Activated CD8-positive, alpha-beta memory T cell treated with anti-CD3 and anti-CD28 coated beads for 1 hour (primary cell): ENCODE data around the gene LHFPL2.

Source experiments
- DNase-seq, 2 donors: peaks; one replicate each; pipeline ENCODE4 v3.0.0-alpha.2; 2020; ENCODE audit warnings: low read depth in 1 of 2; ENCODE audit errors: extremely low read depth in 1 of 2

LHFPL2 gene

DNA sequence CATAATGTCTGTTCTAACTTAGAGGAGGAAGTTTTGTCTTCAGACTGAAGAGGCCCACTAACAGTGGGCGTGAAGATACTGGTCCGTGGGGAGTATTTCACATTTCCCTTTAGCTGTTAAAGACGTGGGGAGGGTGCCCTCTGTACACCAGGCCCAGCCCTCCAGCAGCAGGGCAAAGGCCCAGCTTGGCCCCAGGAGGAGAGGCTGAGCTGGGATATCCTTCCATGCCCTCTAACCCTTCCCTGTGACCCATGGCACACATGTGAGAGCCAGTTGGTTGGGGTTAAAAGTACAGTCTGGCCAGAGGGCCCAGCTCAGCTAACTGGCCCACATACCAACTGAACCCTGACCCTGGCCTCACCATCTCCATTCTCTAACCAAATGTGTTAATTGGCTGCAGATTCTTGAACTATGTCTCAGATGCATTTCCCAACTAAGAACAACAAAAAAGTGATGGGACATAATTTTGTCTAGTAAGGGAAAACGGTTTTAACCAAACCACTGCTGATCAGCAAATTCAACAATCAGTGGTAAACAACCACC lies 74.4 kb downstream of the LHFPL2 start:
- no peak for DNase-seq

DNA sequence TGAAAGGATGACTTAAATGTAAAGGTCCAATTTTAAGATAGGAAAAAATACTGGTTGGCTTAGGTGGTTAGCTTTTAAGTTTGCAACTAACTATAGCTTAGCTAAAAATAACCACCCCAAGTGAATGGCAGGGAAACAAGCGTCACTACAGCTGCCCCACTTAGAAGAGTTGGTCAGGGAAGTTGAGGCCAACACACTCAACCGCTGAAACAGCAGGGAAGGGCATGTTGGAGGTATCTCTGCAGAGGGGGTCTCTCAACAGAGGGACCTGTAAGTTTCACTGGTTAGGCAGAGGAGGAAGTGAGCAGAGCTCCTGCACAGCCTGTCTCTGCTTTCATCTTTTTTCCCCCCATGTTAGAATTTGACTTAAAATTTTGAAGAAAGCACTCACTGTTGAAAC lies 75.3 kb downstream of the LHFPL2 start:
- DNase-seq = no peak

DNA sequence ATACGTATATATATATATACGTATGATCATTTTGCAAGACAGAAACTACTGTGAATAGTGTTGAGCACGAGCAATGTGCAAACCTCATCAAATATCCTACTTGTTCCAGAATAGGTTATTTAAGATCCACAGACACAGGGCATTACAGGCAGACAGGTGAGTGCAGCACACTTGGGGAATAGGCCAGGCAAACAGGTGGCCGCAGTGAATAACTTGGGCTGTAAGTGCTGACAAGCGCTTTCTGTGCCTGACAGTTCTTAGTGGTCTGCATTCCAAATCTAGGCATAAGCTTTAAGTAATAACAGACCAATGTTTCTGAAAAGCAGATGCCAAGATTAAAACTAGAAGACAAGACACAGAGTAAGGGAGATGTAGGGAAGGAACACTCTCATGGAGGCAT lies 77.9 kb downstream of the LHFPL2 start:
- DNase-seq = no peak

DNA sequence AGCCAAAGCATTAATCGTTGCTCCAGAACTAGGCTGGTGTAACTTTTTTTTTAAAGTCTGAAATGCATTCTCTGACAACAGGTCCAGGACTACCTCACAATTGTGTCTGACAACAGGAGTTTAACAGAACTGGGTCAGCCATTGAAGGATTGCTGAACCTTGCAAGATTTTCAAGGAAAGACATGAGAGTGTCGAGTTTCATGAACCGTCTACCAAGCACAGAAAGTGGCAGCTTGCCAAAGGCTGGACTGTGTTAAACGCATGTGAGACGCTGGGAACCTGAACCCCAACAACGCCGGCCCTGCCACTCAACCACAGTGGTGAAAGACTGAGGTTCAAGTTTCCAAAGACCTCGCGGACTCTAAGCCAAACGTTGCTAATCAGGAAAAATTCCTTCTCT lies 79.1 kb downstream of the LHFPL2 start:
- no peak for DNase-seq

DNA sequence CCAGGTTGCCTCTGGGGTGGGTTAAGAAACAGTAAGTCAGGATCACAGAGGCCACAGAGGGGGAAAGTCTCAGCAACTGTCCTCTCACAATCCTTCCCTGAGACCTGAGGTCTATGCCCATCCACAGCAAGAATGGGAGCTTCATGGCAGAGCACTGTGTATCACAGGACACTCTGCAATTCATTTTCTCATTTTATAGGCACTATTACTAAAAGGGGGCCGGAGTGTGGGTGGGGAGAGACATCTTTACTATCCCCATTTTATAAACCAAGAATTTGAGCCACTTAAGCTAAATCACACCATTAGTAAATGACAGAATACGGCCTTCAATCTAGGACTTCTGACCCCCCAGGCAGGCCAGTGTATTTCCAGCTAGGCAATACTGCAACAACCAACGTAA lies 79.9 kb downstream of the LHFPL2 start:
- no peak for DNase-seq

DNA sequence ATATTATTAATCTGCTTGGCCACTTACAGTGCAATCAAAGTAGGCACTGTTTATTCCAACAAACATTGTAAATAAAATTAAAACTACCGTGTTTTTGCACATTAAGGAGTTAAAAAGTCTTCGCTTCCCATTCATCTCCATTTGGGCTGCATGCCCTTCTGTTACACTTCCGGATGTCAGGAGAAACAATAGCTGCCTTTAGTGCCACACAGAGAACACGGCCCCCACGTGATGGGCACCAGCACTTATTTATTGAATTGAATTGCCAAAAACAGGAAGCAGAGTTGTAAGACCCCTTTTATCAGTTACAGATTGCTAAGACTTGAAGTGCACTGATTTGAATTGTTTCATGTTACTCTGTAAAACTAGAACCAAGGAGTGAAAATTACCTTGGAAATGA lies 80.4 kb downstream of the LHFPL2 start:
- no peak for DNase-seq

DNA sequence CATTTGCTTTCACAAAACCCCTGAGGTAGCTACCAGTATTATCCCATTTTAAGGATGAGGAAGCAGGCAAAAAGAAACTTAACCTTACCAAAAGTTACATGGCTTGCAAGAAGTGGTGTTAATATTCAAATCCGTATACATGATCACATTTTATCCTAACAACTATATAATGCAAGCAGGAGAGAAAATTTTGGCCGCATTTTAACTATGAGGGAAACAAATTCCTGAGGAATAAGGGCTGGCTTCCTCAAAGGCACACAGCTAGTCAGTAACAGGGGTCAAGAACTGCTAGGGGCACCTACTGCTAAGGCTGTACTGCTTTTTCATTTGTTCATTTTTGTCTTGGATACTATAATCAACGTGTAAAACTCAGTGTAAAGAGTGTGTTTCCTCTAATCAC lies 81.0 kb downstream of the LHFPL2 start:
- DNase-seq = no peak

DNA sequence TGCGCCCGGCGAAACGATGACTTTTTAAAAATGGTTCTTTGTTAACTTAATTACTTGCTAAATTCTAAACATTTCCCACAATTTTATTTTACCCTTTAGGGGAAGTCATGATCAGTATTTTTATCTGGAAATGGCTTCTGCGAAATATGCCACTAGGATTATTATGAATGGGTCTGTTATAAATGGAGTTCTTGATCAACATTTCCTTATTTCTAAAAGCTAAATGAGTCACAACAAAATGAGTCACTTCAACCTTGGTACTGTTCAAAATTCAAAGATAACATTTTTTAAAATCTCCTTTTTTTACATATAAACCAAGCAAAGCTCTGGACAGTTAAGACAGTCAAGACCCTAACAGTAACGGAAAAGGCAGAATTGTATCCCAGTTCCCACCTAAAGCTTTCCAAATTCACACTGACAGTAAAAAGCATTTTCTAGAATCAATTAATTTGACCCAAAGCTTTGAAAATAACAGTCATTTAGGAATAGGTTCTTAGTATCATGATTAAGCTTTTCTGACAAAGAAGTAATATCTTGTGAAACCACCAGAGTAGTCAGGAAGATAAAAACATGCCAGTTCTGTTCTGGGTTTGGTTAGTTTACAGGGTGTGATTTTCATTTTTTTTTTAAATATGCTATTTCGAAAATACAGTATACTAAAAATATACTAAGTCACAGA lies 81.7 kb downstream of the LHFPL2 start:
- no peak for DNase-seq

DNA sequence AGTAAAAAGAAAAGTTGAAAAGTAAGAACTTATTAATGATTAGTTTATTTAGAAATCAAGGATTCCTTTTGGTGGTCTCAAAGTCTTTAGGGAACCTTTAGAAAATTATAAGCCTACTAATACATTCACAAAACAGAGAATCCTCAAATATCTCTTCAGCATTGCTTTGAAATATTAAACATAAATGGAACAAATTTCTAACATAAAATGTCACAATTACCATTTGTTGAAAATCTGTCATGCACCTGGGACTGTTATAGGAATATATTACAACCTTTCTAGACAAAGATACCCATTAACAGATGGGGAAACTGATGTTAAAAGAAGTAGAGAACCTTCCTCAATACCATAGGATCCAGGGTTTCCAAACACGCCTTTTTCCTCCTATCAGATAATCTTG lies 83.2 kb downstream of the LHFPL2 start:
- no peak for DNase-seq

DNA sequence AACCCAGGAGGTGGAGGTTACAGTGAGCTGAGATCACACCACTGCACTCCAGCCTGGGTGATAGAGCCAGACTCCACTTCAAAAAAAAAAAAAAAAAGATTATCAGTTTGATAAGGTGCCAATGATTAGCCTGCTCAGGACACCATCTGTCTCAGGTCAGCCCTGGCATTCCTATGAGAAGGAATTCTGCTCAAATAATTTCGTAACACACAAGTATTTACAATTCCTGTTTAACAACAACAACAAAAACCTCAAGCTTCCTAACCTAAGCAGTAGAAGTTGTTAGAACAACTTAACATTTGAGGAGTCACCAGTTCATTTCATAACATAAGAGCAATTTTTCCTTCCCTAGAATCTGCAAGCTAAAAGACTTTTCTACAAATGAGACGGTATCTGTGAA lies 85.0 kb downstream of the LHFPL2 start:
- no peak for DNase-seq

DNA sequence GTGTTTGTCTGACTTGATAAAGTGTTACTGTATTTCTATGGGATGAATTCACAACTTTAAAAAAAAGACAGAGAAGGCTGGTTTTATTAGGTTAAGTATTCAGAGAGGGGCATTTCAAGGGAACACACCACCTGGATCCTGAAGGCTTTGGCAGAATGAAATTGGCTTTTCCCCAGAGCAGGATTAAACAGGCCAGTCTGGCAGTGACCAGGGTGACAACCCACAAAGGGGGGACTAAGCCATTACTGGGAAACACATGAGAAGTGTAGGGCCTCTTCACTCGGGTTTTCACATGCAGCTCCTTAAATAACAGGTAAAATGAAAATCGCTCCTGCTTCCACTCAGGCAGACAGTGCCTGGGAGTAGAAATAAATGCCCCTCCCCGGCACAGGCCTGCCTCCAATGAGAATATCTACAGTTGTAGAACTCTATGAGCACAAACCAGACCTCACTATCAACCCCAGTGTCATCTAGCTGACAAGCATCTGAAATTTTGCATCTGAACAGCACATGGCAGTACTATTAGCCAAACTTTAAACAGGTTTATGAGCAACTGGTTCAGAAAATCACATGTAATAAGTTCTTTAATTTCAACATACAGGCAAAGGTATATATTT lies 85.8 kb downstream of the LHFPL2 start:
- DNase-seq = no peak

DNA sequence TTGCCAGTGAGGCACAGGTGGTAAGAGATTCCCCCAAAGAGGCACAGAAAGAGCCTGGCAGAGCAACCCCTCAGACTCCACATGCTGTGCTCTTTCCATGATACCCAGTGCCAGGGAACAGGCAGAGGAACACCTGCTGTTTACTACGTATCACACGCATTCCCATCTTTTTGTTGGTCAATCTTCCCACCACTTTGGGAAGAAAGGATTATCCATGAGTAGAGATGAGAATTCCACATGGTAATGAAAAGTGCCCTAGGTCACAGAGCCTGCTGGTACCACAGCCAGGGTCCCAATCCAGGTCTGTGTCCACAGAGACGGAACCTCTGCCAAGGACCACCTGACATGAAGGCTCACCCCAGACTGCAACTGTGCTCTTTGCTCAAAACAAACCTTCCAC lies 86.6 kb downstream of the LHFPL2 start:
- DNase-seq = no peak

DNA sequence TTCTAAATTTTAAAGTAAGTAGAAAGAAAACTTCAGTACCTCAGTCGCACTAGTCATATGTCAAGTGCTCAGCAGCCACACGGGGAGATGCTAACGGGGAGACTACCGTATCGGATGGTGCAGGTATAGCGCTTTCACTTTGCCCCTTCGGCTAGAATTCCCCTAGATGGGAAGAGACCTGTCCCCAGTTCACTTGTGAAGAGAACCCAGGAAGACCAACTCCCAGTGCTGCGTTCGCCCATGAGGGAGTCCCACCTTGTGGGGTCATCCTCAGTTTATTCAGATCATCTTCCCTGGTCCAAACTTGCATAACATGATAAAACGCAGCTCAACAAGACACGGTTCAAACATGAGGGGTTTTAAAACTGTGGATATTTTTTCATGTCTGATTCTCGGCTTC lies 87.3 kb downstream of the LHFPL2 start:
- DNase-seq = no peak

DNA sequence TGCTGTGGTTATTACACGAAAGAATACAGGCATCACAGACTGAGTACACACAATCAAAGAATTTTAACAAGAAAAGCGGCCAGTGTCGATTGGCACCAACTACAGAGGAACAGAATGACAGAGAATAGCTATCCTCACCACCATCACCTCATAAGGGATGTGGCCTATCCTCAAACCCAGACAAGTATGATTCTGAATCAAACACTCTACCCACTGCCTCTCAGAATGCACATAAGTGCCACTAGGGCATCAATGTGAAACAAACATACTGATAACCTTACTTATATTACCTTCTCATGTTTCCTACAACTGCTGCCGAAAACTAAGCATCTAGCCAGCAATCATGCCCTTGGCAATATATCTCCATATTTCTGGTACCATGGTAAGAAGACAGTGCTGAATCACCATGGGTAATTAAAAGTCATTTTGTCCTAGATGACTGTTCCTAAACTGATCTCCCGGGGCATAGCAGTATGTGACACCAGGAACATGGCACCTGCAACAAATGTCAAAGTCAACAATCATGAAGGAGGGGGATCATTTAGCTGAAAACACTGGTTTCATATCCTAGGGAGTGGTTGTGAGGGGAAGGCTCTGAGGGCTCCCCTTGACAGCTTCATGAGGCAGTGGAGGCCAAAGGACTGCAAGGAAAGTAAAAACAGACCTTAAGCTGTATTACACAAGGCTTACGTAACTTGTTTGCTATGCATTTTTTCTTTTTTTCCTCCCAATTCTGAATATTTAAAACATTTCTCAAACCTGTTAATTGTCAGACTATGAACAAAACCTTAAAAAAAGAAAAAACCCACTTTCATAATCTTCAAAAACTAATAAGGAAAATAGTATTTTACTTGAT lies 88.3 kb downstream of the LHFPL2 start:
- no peak for DNase-seq

DNA sequence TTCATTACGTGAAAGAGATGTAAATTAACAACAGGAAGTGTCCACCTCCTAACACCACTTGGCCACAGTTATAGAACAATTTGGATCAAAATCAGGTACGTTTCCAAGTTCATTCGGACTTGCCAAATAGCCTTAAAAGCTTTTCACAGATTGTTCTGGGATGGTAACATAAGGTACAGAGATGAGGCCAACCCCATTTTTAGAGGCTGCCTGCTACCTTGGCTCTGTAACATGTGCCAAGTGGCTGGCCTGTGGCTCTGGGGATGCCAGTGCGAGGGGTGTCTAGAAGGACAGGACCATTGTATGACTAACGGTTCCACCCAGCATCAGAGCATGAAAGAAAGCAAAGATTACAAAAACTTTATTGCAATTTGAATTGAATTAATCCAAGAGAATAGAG lies 91.0 kb downstream of the LHFPL2 start:
- DNase-seq = no peak

DNA sequence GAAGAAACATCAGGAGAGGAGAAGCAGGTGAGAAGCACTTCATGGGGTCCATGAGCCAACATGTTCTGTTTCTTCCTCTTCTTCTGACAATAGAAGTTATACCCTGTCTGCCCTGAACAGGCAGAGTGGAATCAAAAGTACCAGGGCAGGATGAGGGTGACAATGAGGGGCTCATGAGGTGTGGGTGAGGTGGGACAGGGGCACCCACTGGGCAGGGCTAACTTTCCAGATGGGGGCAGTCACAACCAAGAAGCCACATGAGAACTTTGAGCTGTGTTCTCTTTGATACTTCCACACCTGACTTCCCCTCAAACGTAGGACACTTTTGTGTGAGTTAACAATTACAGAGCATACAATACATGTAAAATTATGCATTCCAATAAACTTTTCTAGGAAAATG lies 92.7 kb downstream of the LHFPL2 start:
- no peak for DNase-seq

DNA sequence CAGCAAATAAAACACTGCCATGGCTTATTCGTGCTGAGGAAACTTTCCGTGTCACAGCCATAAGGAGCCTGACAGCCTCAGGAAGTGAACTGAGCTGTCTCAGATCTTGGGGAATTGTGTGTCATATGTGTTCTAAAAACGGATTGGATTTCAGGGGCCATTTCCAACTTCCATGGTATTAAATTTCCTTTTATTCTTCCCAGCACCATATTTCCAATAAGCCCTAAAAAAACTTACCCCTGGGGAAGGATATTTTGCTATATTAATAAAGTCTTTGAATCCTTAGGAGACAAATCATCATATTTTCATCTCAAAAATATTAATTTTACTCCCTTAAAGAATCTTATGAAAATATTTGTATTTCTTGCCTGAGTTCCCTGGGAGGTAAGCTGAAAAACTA lies 93.9 kb downstream of the LHFPL2 start:
- no peak for DNase-seq

DNA sequence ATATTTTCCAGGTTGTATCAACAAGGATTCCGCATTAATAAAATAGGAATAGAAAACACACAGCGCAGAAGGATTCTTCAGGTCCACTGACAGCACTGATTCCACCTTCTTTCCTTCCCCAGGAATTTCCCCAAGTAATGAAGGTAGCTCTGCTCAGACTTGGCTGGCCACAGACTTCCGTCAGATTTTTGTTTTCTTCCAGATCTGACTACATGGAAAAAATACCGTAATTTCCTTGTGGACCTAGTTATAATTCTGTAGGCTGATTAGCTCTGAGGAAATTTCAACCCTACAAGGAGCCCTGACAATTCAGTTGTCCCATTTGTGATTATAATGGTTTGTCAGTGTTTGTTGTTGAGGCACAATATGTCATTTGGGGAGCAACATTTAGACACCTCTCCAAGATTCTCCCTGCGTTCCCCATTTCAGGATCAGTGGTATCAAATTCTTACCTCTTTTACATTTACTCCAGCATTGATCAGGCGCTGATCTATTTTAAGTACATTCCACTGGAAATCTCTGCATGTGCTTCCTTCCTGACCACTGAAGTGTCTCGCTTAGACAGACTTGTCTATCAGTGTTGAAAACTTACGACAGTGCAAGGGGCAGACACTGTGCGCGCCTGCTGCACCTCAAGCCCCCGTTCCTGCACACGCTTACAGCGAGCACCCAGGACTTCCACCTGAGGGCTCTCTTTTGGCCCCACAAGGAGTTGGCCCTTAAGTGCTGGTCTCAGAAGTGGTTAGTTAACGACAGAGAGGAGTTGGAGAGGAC lies 94.8 kb downstream of the LHFPL2 start:
- DNase-seq = no peak

DNA sequence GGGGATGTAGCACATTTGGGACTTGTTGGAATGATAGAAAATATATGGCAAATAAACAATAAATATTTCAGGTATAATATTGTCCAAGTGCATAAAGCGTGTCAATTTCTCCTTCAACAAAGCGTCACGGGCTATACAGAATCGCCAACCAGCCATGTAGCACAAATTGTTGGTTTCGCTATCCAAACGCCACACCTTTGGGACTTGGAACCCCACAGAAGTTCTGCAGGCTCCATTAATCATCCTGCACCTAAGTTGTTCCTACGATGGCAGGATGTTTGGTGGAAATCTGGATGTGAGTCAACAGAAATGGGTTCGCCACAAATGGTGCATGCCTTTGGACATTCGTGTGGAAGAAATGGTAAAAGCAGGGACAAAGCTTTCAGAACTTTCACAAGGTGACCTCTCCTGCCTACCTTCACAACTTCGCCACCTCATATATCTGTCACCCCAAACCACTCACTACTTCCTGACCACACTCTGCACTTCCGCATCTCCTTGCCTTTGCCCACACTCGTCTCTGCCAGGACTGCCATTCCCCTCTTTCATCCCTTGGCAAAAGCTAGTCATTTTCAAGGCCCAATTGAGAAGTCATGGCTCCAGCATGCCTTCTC lies 95.7 kb downstream of the LHFPL2 start:
- no peak for DNase-seq

DNA sequence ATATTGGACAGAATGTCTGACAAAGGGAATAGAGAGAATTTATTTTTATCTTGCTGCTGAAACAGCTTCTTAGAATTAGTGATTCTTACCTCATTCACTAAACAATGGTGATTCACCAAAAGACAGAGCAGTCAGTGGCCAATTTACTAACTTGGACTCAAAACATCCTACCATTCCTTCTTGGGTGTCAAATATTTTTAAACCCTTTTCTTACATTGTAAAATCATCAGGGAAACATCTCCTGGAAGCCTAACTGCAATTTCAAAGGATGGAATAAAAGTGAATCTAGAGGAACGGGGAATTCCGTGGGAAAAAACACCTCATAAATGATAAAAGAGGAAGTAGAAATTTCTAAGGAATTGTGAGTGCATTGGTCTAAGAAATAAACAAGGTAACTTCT lies 97.7 kb downstream of the LHFPL2 start:
- DNase-seq = no peak

DNA sequence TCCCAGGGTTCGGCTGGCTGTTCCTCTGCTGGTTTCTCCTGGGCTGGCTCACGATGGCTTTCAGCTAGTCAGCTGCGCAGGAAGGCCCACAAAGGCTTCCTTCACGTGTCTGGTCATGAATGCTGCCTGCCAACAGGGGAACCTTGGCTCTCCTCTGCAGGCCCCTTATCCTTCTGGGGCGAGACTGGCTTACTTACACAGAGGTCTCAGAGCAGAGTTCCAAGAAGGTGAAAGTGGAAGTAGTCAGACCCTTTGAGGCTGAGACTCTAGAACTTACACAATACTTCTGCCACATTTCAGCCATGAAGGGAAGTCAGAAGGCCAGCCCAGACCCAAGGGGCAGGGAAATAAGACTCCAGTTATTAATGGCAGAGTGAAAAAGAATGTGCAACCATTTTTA lies 99.5 kb downstream of the LHFPL2 start:
- no peak for DNase-seq
